Uterus (tissue), 4 donors: ENCODE data around the gene CHCHD4. TPM values are rescaled to one million over a fixed set of nuclear protein-coding genes. Genes with fewer than 3 reads are reported as not detected.

Experiments used
- DNase-seq, 2 donors: peaks; one replicate each; pipeline ENCODE4 v3.0.0-alpha.2; 2019 to 2020
- H3K27ac ChIP-seq, 2 donors: fragments of 200-600 bp; sonication (generic); 1 replicate in 1 of 2; 2 replicates in 1 of 2; pipeline ENCODE4 v1.5.1; 2016 to 2018
- H3K27me3 ChIP-seq, 2 donors: fragments of 200-600 bp; sonication (generic); one replicate each; pipeline ENCODE4 v1.5.1; 2018 to 2019; ENCODE audit warnings: control low read depth in 1 of 2
- H3K36me3 ChIP-seq, 2 donors: fragments of 200-600 bp; sonication (generic); one replicate each; pipeline ENCODE4 v1.5.1; 2019; ENCODE audit warnings: control low read depth in 1 of 2
- H3K4me1 ChIP-seq, 2 donors: fragments of 200-600 bp; sonication (generic); one replicate each; pipeline ENCODE4 v1.5.1; 2018 to 2019; ENCODE audit warnings: control low read depth in 1 of 2
- H3K4me3 ChIP-seq, 2 donors: fragments of 200-600 bp; sonication (generic); 1 replicate in 1 of 2; 2 replicates in 1 of 2; pipeline ENCODE4 v1.5.1; 2018 to 2019; ENCODE audit warnings: mild to moderate bottlenecking in 1 of 2
- H3K9me3 ChIP-seq, 2 donors: fragments of 200-600 bp; sonication (generic); one replicate each; pipeline ENCODE4 v1.5.1; 2019; ENCODE audit warnings: control low read depth in 1 of 2
- CTCF ChIP-seq, 4 experiments: fragments of 200-600 bp in 2 of 4; fragments of 450-650 bp in 2 of 4; sonication (generic) in 2 of 4; IDR thresholded peaks; one replicate each; pipeline ENCODE4 v1.5.1; 2016 to 2019; ENCODE audit warnings: antibody characterized with exemption in 4 of 4, mild to moderate bottlenecking in 2 of 4, moderate library complexity in 1 of 4
- POLR2A ChIP-seq, 2 donors: fragments of 450-650 bp; IDR thresholded peaks; one replicate each; pipeline ENCODE4 v1.6.1; 2016; ENCODE audit warnings: antibody characterized with exemption in 2 of 2, mild to moderate bottlenecking in 1 of 2, moderate library complexity in 1 of 2
- intact Hi-C: fragments of 100-400 bp; cut with DNase I; formaldehyde crosslinking; loops from one replicate; pipeline ENCODE4 v1.15.1; 2023; ENCODE audit warnings: low total_unique reads
- total RNA-seq, 4 donors: library from RNA; depleted of rRNA in 3 of 4; stranded (reverse); fragments of >200 nt in 3 of 4; gene quantifications; one replicate each; pipeline versions ENCODE4 v1.1.0 to v1.2.4, GENCODE V29; 2014 to 2023
- donor health status: DM: yes; HTN: yes; CAD: no.

CHCHD4 gene
- total RNA-seq, 4 donors from 2014 or later = 6.2 to 12.0 (median 7.8) TPM

GRCh38 chr3:14166877-14167603 lies 42.4 kb upstream of the CHCHD4 start:
- H3K36me3 ChIP-seq = no peaks in the 10 kb centered on the region
- H3K27me3 ChIP-seq = no peaks in the 10 kb centered on the region
- intact Hi-C loops = no loop called here
- H3K27ac ChIP-seq = no peak overlapping the region
- H3K4me1 ChIP-seq = no peaks in the 10 kb centered on the region
- peaks cover 0 to 2% of the 10 kb centered on the region in 2 donors for H3K9me3 ChIP-seq
- no peak for DNase-seq
- TF ChIP-seq CTCF (IDR thresholded peaks at IDR 0.05) = no peak
- TF ChIP-seq POLR2A (IDR thresholded peaks at IDR 0.05) = no peak
- no peak overlapping the region for H3K4me3 ChIP-seq

DNA sequence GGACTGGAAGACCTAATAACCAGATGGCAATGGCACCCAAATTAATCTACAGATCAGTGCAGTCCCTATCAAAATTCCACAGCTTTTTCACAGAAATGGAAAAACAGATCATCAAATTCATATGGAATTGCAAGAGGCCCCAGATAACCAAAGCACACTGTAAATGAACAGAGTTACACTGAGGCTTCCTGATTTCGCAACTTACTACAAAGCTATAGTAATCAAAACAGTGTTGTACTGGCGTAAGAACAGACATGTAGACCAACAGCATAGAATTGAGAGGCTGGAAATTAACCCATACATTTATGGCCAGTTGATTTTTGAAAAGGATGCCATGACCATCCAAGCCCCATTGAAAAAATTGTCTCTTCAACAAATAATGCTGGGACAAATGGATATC lies 37.5 kb upstream of the CHCHD4 start:
- Histone ChIP-seq H3K9me3 (peaks cover 0 to 9% of the 10 kb centered on the region in 2 donors), H3K27me3 (no peaks in the 10 kb centered on the region), H3K4me3 (no peak overlapping the region), H3K36me3 (no peaks in the 10 kb centered on the region), H3K27ac (no peak overlapping the region), H3K4me1 (no peaks in the 10 kb centered on the region)
- TF ChIP-seq CTCF (IDR thresholded peaks at IDR 0.05) (no peak), POLR2A (IDR thresholded peaks at IDR 0.05) (no peak)
- DNase-seq = no peak
- intact Hi-C loops = no loop called here

DNA sequence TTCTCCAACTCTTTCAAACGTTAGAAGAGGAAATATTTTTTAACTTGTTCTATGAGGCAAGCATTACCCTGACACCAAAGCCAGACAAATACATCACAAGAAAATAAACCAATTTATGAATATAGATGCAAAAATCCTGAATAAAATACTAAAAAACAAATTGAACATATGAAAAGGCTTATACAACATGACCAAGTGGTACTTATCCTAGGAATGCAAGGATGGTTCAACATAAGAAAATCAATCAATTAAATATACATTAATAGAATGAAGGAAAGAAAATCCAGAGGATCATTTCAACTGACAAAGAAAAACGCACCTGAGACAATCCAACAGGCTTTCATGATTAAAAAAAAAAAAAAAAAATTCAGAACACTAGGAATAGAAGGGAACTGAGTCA lies 36.6 kb upstream of the CHCHD4 start:
- intact Hi-C loops = no loop called here
- Histone ChIP-seq H3K36me3 (no peaks in the 10 kb centered on the region), H3K9me3 (peaks cover 0 to 9% of the 10 kb centered on the region in 2 donors), H3K4me1 (no peaks in the 10 kb centered on the region), H3K27ac (no peak overlapping the region), H3K27me3 (no peaks in the 10 kb centered on the region), H3K4me3 (no peak overlapping the region)
- DNase-seq = no peak
- TF ChIP-seq POLR2A (IDR thresholded peaks at IDR 0.05) = no peak
- no peak for TF ChIP-seq CTCF (IDR thresholded peaks at IDR 0.05)

- TF ChIP-seq POLR2A (IDR thresholded peaks at IDR 0.05) = no peak
- no peak for TF ChIP-seq CTCF (IDR thresholded peaks at IDR 0.05)
- H3K27me3 ChIP-seq = no peaks in the 10 kb centered on the region
- no peaks in the 10 kb centered on the region for H3K4me1 ChIP-seq
- no peak overlapping the region for H3K4me3 ChIP-seq
- no peak for DNase-seq
- no peak overlapping the region for H3K27ac ChIP-seq
- no peaks in the 10 kb centered on the region for H3K36me3 ChIP-seq
- intact Hi-C loops = no loop called here
- H3K9me3 ChIP-seq = peaks cover 0 to 9% of the 10 kb centered on the region in 2 donors
Measured at GRCh38 chr3:14159426-14159825, 34.8 kb upstream of the CHCHD4 start.

- Histone ChIP-seq H3K4me3 (no peak overlapping the region), H3K36me3 (no peaks in the 10 kb centered on the region), H3K4me1 (no peaks in the 10 kb centered on the region), H3K27ac (no peak overlapping the region), H3K9me3 (peaks cover 0 to 9% of the 10 kb centered on the region in 2 donors), H3K27me3 (no peaks in the 10 kb centered on the region)
- intact Hi-C loops = no loop called here
- TF ChIP-seq POLR2A (IDR thresholded peaks at IDR 0.05) (no peak), CTCF (IDR thresholded peaks at IDR 0.05) (no peak)
- no peak for DNase-seq
Measured at GRCh38 chr3:14158370-14158769, 33.7 kb upstream of the CHCHD4 start.
